MM.1S (cell line): ENCODE results near the gene GCGR.

Experiments
- DNase-seq: peaks from one replicate; pipeline ENCODE4 v3.0.0-alpha.2; 2015
- H2AFZ ChIP-seq: fragments of 300-600 bp; sonication (generic); 2 replicates; pipeline ENCODE4 v1.6.0; 2016; ENCODE audit warnings: antibody characterized with exemption, low read length
- H3F3A ChIP-seq: fragments of 300-600 bp; sonication (generic); 2 replicates; pipeline ENCODE4 v1.6.1; 2016; ENCODE audit warnings: mild to moderate bottlenecking, antibody characterized with exemption, low read length, moderate library complexity, mixed read lengths; ENCODE audit not compliant: insufficient read depth
- H3K27ac ChIP-seq: fragments of 300-600 bp; sonication (generic); 2 replicates; pipeline ENCODE4 v1.5.1; 2016; ENCODE audit warnings: mild to moderate bottlenecking, low read length
- H3K27me3 ChIP-seq: fragments of 300-600 bp; sonication (generic); replicated peaks from 2 replicates; pipeline ENCODE4 v1.6.0; 2016; ENCODE audit warnings: low read length; ENCODE audit not compliant: insufficient read depth
- H3K36me3 ChIP-seq: fragments of 300-600 bp; sonication (generic); replicated peaks from 2 replicates; pipeline ENCODE4 v1.6.1; 2016; ENCODE audit warnings: mild to moderate bottlenecking, low read length, mixed read lengths; ENCODE audit not compliant: insufficient read depth
- H3K4me1 ChIP-seq: fragments of 300-600 bp; sonication (generic); 2 replicates; pipeline ENCODE4 v1.6.1; 2016; ENCODE audit warnings: low read length, mixed read lengths
- H3K4me2 ChIP-seq: fragments of 300-600 bp; sonication (generic); 2 replicates; pipeline ENCODE4 v1.6.0; 2016; ENCODE audit warnings: low read depth, low read length
- H3K4me3 ChIP-seq: fragments of 300-600 bp; sonication (generic); 2 replicates; pipeline ENCODE4 v1.5.1; 2016; ENCODE audit warnings: low read length, mixed read lengths
- H3K79me2 ChIP-seq: fragments of 300-600 bp; sonication (generic); 2 replicates; pipeline ENCODE4 v1.6.1; 2016; ENCODE audit warnings: mixed run types, low read length, mixed read lengths
- H3K9ac ChIP-seq: fragments of 300-600 bp; sonication (generic); 2 replicates; pipeline ENCODE4 v1.6.1; 2016; ENCODE audit warnings: low read length, mixed read lengths
- H3K9me2 ChIP-seq: fragments of 300-600 bp; sonication (generic); replicated peaks from 2 replicates; pipeline ENCODE4 v1.6.1; 2016; ENCODE audit warnings: mild to moderate bottlenecking, low read length, mixed read lengths; ENCODE audit not compliant: insufficient read depth
- H3K9me3 ChIP-seq: fragments of 300-600 bp; sonication (generic); replicated peaks from 2 replicates; pipeline ENCODE4 v1.6.1; 2016; ENCODE audit warnings: mild to moderate bottlenecking, low read length, mixed read lengths; ENCODE audit not compliant: insufficient read depth
- H4K20me1 ChIP-seq: fragments of 300-600 bp; sonication (generic); 2 replicates; pipeline ENCODE4 v1.6.1; 2016; ENCODE audit warnings: mild to moderate bottlenecking, low read length, moderate library complexity, mixed read lengths; ENCODE audit not compliant: insufficient read depth
- CTCF ChIP-seq: fragments of 300-600 bp; sonication (generic); IDR thresholded peaks from 2 replicates; pipeline ENCODE4 v1.5.1; 2016; ENCODE audit warnings: antibody characterized with exemption, low read length, mixed read lengths
- EZH2 ChIP-seq: fragments of 300-600 bp; sonication (generic); optimal IDR thresholded peaks from 2 replicates; pipeline ENCODE3; 2017; ENCODE audit warnings: low read depth, mild to moderate bottlenecking, antibody characterized with exemption, low read length, mixed read lengths
- EZH2phosphoT487 ChIP-seq: fragments of 300-600 bp; sonication (generic); IDR thresholded peaks from 2 replicates; pipeline ENCODE4 v1.6.1; 2018; ENCODE audit warnings: antibody characterized with exemption, low read length

The GCGR gene

GRCh38 chr17:81810892-81811704 is 7.1 kb downstream of the GCGR start:
- Histone ChIP-seq H3K4me1 (peaks cover 6% of the 10 kb centered on the region), H3K27me3 (peaks cover 81% of the 10 kb centered on the region)
- DNase-seq: no peak

GRCh38 chr17:81811705-81812570 is 8.0 kb downstream of the GCGR start:
- Histone ChIP-seq H3K4me1 (peaks cover 8% of the 10 kb centered on the region), H3K36me3 (no peaks in the 10 kb centered on the region), H2AFZ (no peak overlapping the region), H3K27ac (no peak overlapping the region), H3F3A (peaks cover 3% of the 10 kb centered on the region; the same call in 1 of the 2 replicates), H3K4me2 (no peak overlapping the region), H3K79me2 (no peaks in the 10 kb centered on the region), H3K9me3 (no peaks in the 10 kb centered on the region), H3K9ac (no peak overlapping the region), H3K4me3 (no peak overlapping the region), H4K20me1 (no peaks in the 10 kb centered on the region), H3K9me2 (no peaks in the 10 kb centered on the region), H3K27me3 (peaks cover 76% of the 10 kb centered on the region)
- TF ChIP-seq EZH2 (no peak), CTCF (no peak), EZH2phosphoT487 (no peak)
- DNase-seq: no peak

More at GRCh38 chr17:81810892-81811704, 7.1 kb downstream of the GCGR start:
- no peak overlapping the region for H3K4me3 ChIP-seq
- no peaks in the 10 kb centered on the region for H3K9me2 ChIP-seq
- TF ChIP-seq CTCF (no peak), EZH2 (no peak), EZH2phosphoT487 (no peak)
- H3F3A ChIP-seq: peaks cover 3% of the 10 kb centered on the region; the same call in 1 of the 2 replicates
- H3K36me3 ChIP-seq: no peaks in the 10 kb centered on the region
- H3K4me2 ChIP-seq: no peak overlapping the region
- H3K9me3 ChIP-seq: no peaks in the 10 kb centered on the region
- H3K27ac ChIP-seq: no peak overlapping the region
- H3K79me2 ChIP-seq: no peaks in the 10 kb centered on the region
- H3K9ac ChIP-seq: no peak overlapping the region
- no peaks in the 10 kb centered on the region for H4K20me1 ChIP-seq
- H2AFZ ChIP-seq: no peak overlapping the region

- Histone ChIP-seq H3F3A (peaks cover 3% of the 10 kb centered on the region; the same call in 1 of the 2 replicates), H3K27me3 (peaks cover 76% of the 10 kb centered on the region), H3K9me3 (no peaks in the 10 kb centered on the region), H4K20me1 (no peaks in the 10 kb centered on the region), H3K9me2 (no peaks in the 10 kb centered on the region), H3K4me2 (no peak overlapping the region), H3K9ac (no peak overlapping the region), H2AFZ (no peak overlapping the region), H3K4me3 (no peak overlapping the region), H3K4me1 (peaks cover 8% of the 10 kb centered on the region), H3K79me2 (no peaks in the 10 kb centered on the region), H3K27ac (no peak overlapping the region), H3K36me3 (no peaks in the 10 kb centered on the region)
- no peak for TF ChIP-seq EZH2phosphoT487
- no peak for TF ChIP-seq EZH2
- TF ChIP-seq CTCF: no peak
- no peak for DNase-seq
Observed at GRCh38 chr17:81812571-81813370, 8.8 kb downstream of the GCGR start.
